AG04450 (cell line): ENCODE results near the gene DNMT3A. TPM values are rescaled to one million over a fixed set of nuclear protein-coding genes. Genes with fewer than 3 reads are reported as not detected.

Source experiments
- CTCF ChIA-PET: fragments of 300-600, 350-600 bp; formaldehyde crosslinking; extraction: SDS; loops from one replicate; lab custom pipeline; 2022; ENCODE audit warnings: antibody characterized with exemption, inconsistent platforms; lab: Charles Lee
- POLR2A ChIA-PET: fragments of 350-600 bp; formaldehyde crosslinking; extraction: SDS; loops from one replicate; lab custom pipeline; 2021; ENCODE audit warnings: antibody characterized with exemption, inconsistent platforms; lab: Yijun Ruan, JAX
- DNase-seq: peaks from one replicate; pipeline ENCODE4 v3.0.0-alpha.2; 2011; ENCODE audit warnings: low read depth, low spot score
- H3K27ac ChIP-seq: one replicate; pipeline ENCODE4 v1.5.1; 2012; ENCODE audit warnings: low read depth, low read length, control low read depth
- H3K27me3 ChIP-seq: one replicate; pipeline ENCODE4 v1.6.0; 2012; ENCODE audit warnings: low read length; ENCODE audit not compliant: control insufficient read depth, insufficient read depth
- H3K4me3 ChIP-seq: 2 replicates; pipeline ENCODE4 v1.5.1; 2011; ENCODE audit warnings: mild to moderate bottlenecking, low read depth, low read length, control low read depth
- H3K9me3 ChIP-seq: 2 replicates; pipeline ENCODE4 v1.5.1; 2012; ENCODE audit warnings: low read length; ENCODE audit not compliant: control insufficient read depth, insufficient read depth
- polyA plus RNA-seq: library from polyadenylated mRNA; depleted of rRNA; stranded (reverse); fragments of >200 nt; gene quantifications from 2 replicates; pipeline ENCODE4 v1.2.3, GENCODE V29; 2011
- TF ChIP-seq, protein P1 (sequence below): IDR thresholded peaks from 2 replicates; pipeline ENCODE4 v1.5.1; 2011; ENCODE audit warnings: low read depth, low read length, control low read depth, inconsistent platforms

Gene DNMT3A
- polyA plus RNA-seq, 1 experiment, result 4.1 TPM

DNA sequence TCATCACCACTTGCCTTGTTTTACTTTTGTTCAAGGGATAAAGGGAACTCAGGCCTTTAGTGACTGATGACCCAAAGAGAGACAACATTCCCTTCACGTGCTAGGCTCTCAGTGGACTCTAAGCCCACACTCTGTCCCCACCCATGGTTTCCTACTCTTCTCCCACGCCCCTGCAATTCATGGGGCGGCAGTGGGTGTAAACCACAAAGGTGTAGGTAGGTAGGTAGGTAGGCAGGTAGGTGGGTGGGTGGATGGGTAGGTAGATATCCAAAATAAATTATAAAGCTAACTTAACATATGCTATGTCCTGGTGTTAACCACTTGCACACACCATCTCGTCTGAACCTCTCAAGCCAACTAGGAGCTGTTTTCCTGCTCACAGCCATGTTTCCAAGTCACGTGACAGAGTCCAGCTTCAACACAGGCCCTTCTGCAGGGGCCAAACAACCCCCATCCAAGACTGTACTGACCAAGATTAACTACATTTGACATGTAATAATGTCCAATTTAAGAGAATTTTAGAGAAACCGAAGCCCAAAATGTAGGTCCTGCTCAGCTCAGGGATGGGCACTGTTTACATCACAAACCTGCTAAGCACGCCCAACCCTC lies 33.7 kb downstream of the DNMT3A start:
- Histone ChIP-seq H3K9me3 (no peaks in the 10 kb centered on the region; the same call in 1 of the 2 replicates), H3K27me3 (no peaks in the 10 kb centered on the region), H3K27ac (no peak overlapping the region), H3K4me3 (no peak overlapping the region)
- DNase-seq, result no peak
- POLR2A ChIA-PET, result no interaction called here
- TF ChIP-seq, protein P1, sequence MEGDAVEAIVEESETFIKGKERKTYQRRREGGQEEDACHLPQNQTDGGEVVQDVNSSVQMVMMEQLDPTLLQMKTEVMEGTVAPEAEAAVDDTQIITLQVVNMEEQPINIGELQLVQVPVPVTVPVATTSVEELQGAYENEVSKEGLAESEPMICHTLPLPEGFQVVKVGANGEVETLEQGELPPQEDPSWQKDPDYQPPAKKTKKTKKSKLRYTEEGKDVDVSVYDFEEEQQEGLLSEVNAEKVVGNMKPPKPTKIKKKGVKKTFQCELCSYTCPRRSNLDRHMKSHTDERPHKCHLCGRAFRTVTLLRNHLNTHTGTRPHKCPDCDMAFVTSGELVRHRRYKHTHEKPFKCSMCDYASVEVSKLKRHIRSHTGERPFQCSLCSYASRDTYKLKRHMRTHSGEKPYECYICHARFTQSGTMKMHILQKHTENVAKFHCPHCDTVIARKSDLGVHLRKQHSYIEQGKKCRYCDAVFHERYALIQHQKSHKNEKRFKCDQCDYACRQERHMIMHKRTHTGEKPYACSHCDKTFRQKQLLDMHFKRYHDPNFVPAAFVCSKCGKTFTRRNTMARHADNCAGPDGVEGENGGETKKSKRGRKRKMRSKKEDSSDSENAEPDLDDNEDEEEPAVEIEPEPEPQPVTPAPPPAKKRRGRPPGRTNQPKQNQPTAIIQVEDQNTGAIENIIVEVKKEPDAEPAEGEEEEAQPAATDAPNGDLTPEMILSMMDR, result no peak
- CTCF ChIA-PET, result interaction anchor here (1.5 to 3.5 kb wide), 2 partner anchors 54 to 356 kb away, joined by 4 to 27 read pairs; no protein-coding TSS in a partner anchor

DNA sequence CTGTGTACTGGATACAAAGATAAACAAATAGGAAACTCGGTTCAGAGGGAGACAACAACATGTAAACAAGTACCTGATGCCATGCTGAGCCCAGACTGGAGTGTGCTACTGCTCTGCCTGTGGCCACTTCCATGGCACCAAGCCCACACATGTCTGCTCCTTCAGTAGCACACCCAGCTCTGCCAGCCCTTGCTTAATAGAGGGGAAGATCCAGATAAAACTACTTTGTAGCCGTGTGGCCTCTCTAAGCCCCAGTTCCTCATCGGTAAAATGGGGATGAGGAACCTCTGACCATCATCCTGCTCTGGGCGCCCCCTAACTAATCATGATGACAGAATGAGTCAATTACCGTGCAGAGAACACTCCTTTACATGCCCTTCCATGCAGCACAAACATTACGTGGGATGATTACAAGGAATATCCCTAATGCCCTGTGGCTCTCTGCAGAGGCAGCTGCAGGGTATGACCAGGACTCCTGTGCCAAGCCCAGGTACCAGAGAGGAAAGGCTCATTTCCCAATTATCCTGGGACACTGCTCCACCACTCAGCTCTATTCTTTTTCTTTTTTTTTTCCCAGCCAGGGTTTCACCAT lies 34.9 kb downstream of the DNMT3A start:
- no peak for DNase-seq
- H3K27me3 ChIP-seq, result no peaks in the 10 kb centered on the region
- CTCF ChIA-PET, result interaction anchor here (0.6 to 1.0 kb wide), 2 partner anchors 260 to 516 kb away, joined by 3 to 5 read pairs; no protein-coding TSS in a partner anchor
- POLR2A ChIA-PET, result no interaction called here
- H3K27ac ChIP-seq, result no peak overlapping the region
- TF ChIP-seq, protein P1, result no peak
- H3K4me3 ChIP-seq, result no peak overlapping the region
- H3K9me3 ChIP-seq, result no peaks in the 10 kb centered on the region; the same call in 1 of the 2 replicates

DNA sequence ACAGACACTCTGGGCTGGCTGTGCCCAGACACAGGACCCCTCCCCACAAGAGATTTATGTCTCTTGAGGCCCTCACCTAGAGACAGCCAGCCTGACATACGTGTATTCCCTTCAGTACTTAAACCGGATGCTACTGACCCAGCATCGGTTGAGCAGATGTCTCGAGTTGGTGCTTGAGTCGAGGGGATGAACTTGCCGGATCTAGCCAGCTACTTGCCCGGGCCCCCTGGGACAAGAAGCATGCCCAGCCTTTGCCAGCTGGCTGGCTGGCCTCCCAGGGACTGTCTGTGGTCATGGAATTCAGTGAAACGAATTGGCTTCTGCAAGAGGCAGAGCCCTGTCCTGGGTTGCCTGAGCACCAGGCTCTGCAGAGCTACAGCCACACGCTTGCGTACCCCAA lies 36.0 kb downstream of the DNMT3A start:
- CTCF ChIA-PET, result no interaction called here

DNA sequence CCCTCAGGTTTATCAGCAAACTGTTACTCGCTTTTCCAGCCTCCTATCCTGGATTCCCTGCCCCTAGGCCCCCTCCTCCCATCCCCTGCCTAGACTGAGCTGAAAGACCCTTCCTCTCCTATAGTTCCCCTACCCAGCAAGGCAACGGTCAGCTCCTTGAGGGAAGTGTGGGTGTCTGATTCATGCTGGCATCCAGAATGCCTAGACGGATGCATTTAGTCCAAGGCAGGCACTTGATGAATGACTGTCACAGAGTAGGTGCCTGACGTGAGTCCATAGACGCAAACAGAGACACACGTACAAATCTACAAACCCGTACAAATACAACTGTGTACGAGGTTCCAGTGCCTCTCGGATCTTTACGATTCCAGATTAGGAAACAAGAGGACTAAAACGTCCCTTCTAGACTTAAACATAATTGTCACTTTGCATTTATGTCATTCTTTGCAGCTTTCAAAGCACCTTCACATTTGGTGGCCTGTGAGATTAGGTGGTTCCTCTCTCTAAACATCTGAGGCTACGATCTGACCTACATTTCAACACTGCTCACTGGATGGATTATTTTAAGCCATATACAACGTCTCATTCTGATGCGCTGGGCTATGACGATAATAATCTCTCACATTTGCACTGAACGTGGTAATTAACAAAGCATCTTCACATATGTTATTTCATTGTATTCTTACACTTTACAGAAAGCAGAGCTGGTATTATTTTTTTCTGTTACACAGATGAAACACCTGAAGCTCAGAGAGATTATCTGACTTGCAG lies 36.7 kb downstream of the DNMT3A start:
- TF ChIP-seq, protein P1, result no peak
- Histone ChIP-seq H3K27ac (no peak overlapping the region), H3K4me3 (no peak overlapping the region), H3K9me3 (no peaks in the 10 kb centered on the region; the same call in 1 of the 2 replicates), H3K27me3 (no peaks in the 10 kb centered on the region)
- ChIA-PET CTCF (no interaction called here), POLR2A (no interaction called here)
- DNase-seq, result no peak

More for the DNA sequence above, 36.0 kb downstream of the DNMT3A start:
- TF ChIP-seq, protein P1, result no peak
- DNase-seq, result no peak
- H3K4me3 ChIP-seq, result no peak overlapping the region
- no peak overlapping the region for H3K27ac ChIP-seq
- no peaks in the 10 kb centered on the region for H3K27me3 ChIP-seq
- POLR2A ChIA-PET, result no interaction called here
- H3K9me3 ChIP-seq, result no peaks in the 10 kb centered on the region; the same call in 1 of the 2 replicates
